H9 (cell line): Measurements from ENCODE around the gene PSMA6. TPM values are rescaled to one million over a fixed set of nuclear protein-coding genes. Genes with fewer than 3 reads are reported as not detected.

Experiments used
- DNase-seq: peaks from one replicate; pipeline ENCODE4 v3.0.0-alpha.2; 2017
- H2AFZ ChIP-seq: one replicate; pipeline ENCODE4 v1.6.1; 2013; ENCODE audit warnings: mild to moderate bottlenecking, low read length, control low read depth, moderate library complexity
- H2AK5ac ChIP-seq: 2 replicates; pipeline ENCODE4 v1.6.1; 2013; ENCODE audit warnings: low read length, control low read depth, mixed read lengths; ENCODE audit not compliant: insufficient read length
- H2BK120ac ChIP-seq: one replicate; pipeline ENCODE4 v1.6.1; 2013; ENCODE audit warnings: low read depth, mild to moderate bottlenecking, low read length, control low read depth, inconsistent platforms; ENCODE audit not compliant: poor library complexity, severe bottlenecking
- H2BK12ac ChIP-seq: 2 replicates; pipeline ENCODE4 v1.6.1; 2013; ENCODE audit warnings: low read length, control low read depth, mixed read lengths, low read depth; ENCODE audit not compliant: insufficient read length
- H2BK15ac ChIP-seq: 2 replicates; pipeline ENCODE4 v1.6.1; 2013; ENCODE audit warnings: low read depth, low read length, control low read depth
- H2BK20ac ChIP-seq: one replicate; pipeline ENCODE4 v1.6.1; 2013; ENCODE audit warnings: low read depth, mild to moderate bottlenecking, low read length, control low read depth, inconsistent platforms; ENCODE audit not compliant: poor library complexity, severe bottlenecking
- H2BK5ac ChIP-seq: 2 replicates; pipeline ENCODE4 v1.6.1; 2013; ENCODE audit warnings: low read length, control low read depth, mixed read lengths; ENCODE audit not compliant: insufficient read length
- H3K14ac ChIP-seq: 2 replicates; pipeline ENCODE4 v1.6.1; 2013; ENCODE audit warnings: low read length, control low read depth; ENCODE audit not compliant: insufficient read depth
- H3K18ac ChIP-seq: 2 replicates; pipeline ENCODE4 v1.6.1; 2013; ENCODE audit warnings: low read depth, mild to moderate bottlenecking, mixed read lengths, low read length, control low read depth; ENCODE audit not compliant: insufficient read length
- H3K23ac ChIP-seq: 2 replicates; pipeline ENCODE4 v1.6.1; 2013; ENCODE audit warnings: low read length, control low read depth, mixed read lengths, low read depth; ENCODE audit not compliant: insufficient read length
- H3K23me2 ChIP-seq: 2 replicates; pipeline ENCODE4 v1.6.1; 2013; ENCODE audit warnings: low read depth, mild to moderate bottlenecking, mixed read lengths, low read length, control low read depth; ENCODE audit not compliant: insufficient read length, poor library complexity, severe bottlenecking
- H3K27ac ChIP-seq: 2 replicates; pipeline ENCODE4 v1.5.1; 2013; ENCODE audit warnings: low read length, control low read depth, mixed read lengths, low read depth; ENCODE audit not compliant: insufficient read length
- H3K27me3 ChIP-seq: 2 replicates; pipeline ENCODE4 v1.6.1; 2013; ENCODE audit warnings: low read length, control low read depth, inconsistent platforms; ENCODE audit not compliant: insufficient read depth
- H3K4ac ChIP-seq: 2 replicates; pipeline ENCODE4 v1.6.1; 2013; ENCODE audit warnings: low read depth, mild to moderate bottlenecking, control low read depth, inconsistent platforms, low read length, moderate library complexity
- H3K4me1 ChIP-seq: 2 replicates; pipeline ENCODE4 v1.6.1; 2013; ENCODE audit warnings: low read length, control low read depth, inconsistent platforms; ENCODE audit not compliant: insufficient read depth
- H3K4me2 ChIP-seq: 2 replicates; pipeline ENCODE4 v1.6.1; 2013; ENCODE audit warnings: low read length, control low read depth, mixed read lengths; ENCODE audit not compliant: insufficient read length, insufficient read depth
- H3K56ac ChIP-seq: 2 replicates; pipeline ENCODE4 v1.6.1; 2013; ENCODE audit warnings: low read depth, mild to moderate bottlenecking, mixed read lengths, low read length, control low read depth; ENCODE audit not compliant: insufficient read length
- H3K79me1 ChIP-seq: 2 replicates; pipeline ENCODE4 v1.6.1; 2013; ENCODE audit warnings: low read depth, mild to moderate bottlenecking, moderate library complexity, low read length, control low read depth, inconsistent platforms; ENCODE audit not compliant: insufficient read depth, poor library complexity, severe bottlenecking
- H3K79me2 ChIP-seq: 2 replicates; pipeline ENCODE4 v1.6.1; 2013; ENCODE audit warnings: low read length, control low read depth, inconsistent platforms; ENCODE audit not compliant: insufficient read depth
- H3K9ac ChIP-seq: 2 replicates; pipeline ENCODE4 v1.6.1; 2013; ENCODE audit warnings: low read length, control low read depth, mixed read lengths; ENCODE audit not compliant: insufficient read length; ENCODE audit errors: extremely low read depth
- H3K9me3 ChIP-seq: one replicate; pipeline ENCODE4 v1.6.1; 2013; ENCODE audit warnings: low read depth, low read length, inconsistent platforms; ENCODE audit not compliant: control insufficient read depth
- H3T11ph ChIP-seq: one replicate; pipeline ENCODE4 v1.6.1; 2013; ENCODE audit warnings: mild to moderate bottlenecking, low read length, control low read depth, inconsistent platforms
- H4K20me1 ChIP-seq: one replicate; pipeline ENCODE4 v1.6.1; 2013; ENCODE audit not compliant: control insufficient read depth, insufficient read length, insufficient read depth
- H4K5ac ChIP-seq: 2 replicates; pipeline ENCODE4 v1.6.1; 2013; ENCODE audit warnings: low read depth, mild to moderate bottlenecking, mixed read lengths, low read length, control low read depth; ENCODE audit not compliant: insufficient read length
- H4K8ac ChIP-seq: replicated peaks from 2 replicates; pipeline ENCODE4 v1.6.1; 2013; ENCODE audit warnings: low read length, control low read depth, mixed read lengths, low read depth; ENCODE audit not compliant: insufficient read length
- H4K91ac ChIP-seq: 2 replicates; pipeline ENCODE4 v1.6.1; 2013; ENCODE audit warnings: low read depth, mild to moderate bottlenecking, moderate library complexity, mixed read lengths, low read length, control low read depth; ENCODE audit not compliant: insufficient read length
- H3K27ac Mint-ChIP-seq, 3 experiments: 2 replicates in 2 of 3; 3 replicates in 1 of 3; pipeline ENCODE4 v1.8.0; 2020 to 2021; ENCODE audit warnings: mixed read lengths in 3 of 3, mild to moderate bottlenecking in 1 of 3, moderate library complexity in 1 of 3
- H3K27me3 Mint-ChIP-seq: 2 replicates; pipeline ENCODE4 v1.8.0; 2021; ENCODE audit warnings: low read depth, mild to moderate bottlenecking, moderate library complexity, mixed read lengths
- H3K36me3 Mint-ChIP-seq, 3 experiments: 2 replicates in 2 of 3; 3 replicates in 1 of 3; pipeline ENCODE4 v1.8.0; 2020 to 2021; ENCODE audit warnings: low read depth in 3 of 3, mixed read lengths in 3 of 3; ENCODE audit not compliant: insufficient read depth in 1 of 3
- H3K4me1 Mint-ChIP-seq, 2 experiments: 2 replicates each; pipeline ENCODE4 v1.8.0; 2020; ENCODE audit warnings: mixed read lengths in 2 of 2
- H3K4me3 Mint-ChIP-seq, 2 experiments: 2 replicates in 1 of 2; 3 replicates in 1 of 2; pipeline ENCODE4 v1.8.0; 2020 to 2021; ENCODE audit warnings: mild to moderate bottlenecking in 2 of 2, mixed read lengths in 2 of 2, moderate library complexity in 1 of 2
- H3K9me3 Mint-ChIP-seq, 2 experiments: 2 replicates in 1 of 2; 3 replicates in 1 of 2; pipeline ENCODE4 v1.8.0; 2020; ENCODE audit warnings: mild to moderate bottlenecking in 2 of 2, mixed read lengths in 2 of 2, moderate library complexity in 1 of 2
- WGBS: extraction: QIAGEN DNeasy Blood & Tissue Kit; methylation state at CpG from one replicate; pipeline ENCODE4 v1.1.7; 2013; ENCODE audit warnings: missing lambda C conversion rate, low lambda C conversion rate, mixed read lengths; ENCODE audit not compliant: insufficient read length; ENCODE audit errors: extremely low coverage; 5-methylcytosine and 5-hydroxymethylcytosine counted together
- total RNA-seq: library from RNA; stranded (reverse); gene quantifications from 2 replicates; pipeline ENCODE4 v1.2.1, GENCODE V29; 2021
- TF ChIP-seq, protein P1 (sequence below): fragments of 200-600 bp; sonication (generic); conservative IDR thresholded peaks from 3 replicates; pipeline ENCODE4 v1.8.0; 2021; ENCODE audit warnings: antibody characterized with exemption, mild to moderate bottlenecking

The PSMA6 gene
- total RNA-seq, 1 experiment from 2014 or later = 255 TPM

- Histone ChIP-seq H3K79me1 (no peaks in the 10 kb centered on the region), H3K23ac (no peak overlapping the region), H3K14ac (no peak overlapping the region), H3K27ac (no peak overlapping the region), H2BK15ac (no peak overlapping the region), H2BK120ac (no peak overlapping the region), H2BK12ac (no peak overlapping the region), H3K79me2 (no peaks in the 10 kb centered on the region), H4K20me1 (no peaks in the 10 kb centered on the region), H3K9ac (no peak overlapping the region), H3T11ph (no peak overlapping the region), H3K23me2 (no peaks in the 10 kb centered on the region), H4K5ac (no peak overlapping the region), H2BK5ac (no peak overlapping the region), H3K56ac (no peak overlapping the region), H3K4me1 (no peaks in the 10 kb centered on the region), H3K18ac (no peak overlapping the region), H4K91ac (no peak overlapping the region), H3K4me2 (no peak overlapping the region), H4K8ac (no peak overlapping the region), H2BK20ac (no peak overlapping the region), H3K4ac (no peak overlapping the region), H2AK5ac (no peak overlapping the region), H3K27me3 (no peaks in the 10 kb centered on the region), H2AFZ (no peak overlapping the region), H3K9me3 (no peaks in the 10 kb centered on the region)
- Mint-ChIP-seq H3K9me3 (no peaks in the 10 kb centered on the region), H3K4me1 (peaks cover 8 to 13% of the 10 kb centered on the region in 2 experiments; a peak in 3 of 4 replicates), H3K27ac (no peak overlapping the region), H3K27me3 (no peaks in the 10 kb centered on the region), H3K4me3 (no peak overlapping the region), H3K36me3 (peaks cover 0 to 5% (median 4%) of the 10 kb centered on the region in 3 experiments; a peak in 4 of 7 replicates)
- WGBS = no CpG with 5 or more reads among the region's 1 CpG
- TF ChIP-seq, protein P1, sequence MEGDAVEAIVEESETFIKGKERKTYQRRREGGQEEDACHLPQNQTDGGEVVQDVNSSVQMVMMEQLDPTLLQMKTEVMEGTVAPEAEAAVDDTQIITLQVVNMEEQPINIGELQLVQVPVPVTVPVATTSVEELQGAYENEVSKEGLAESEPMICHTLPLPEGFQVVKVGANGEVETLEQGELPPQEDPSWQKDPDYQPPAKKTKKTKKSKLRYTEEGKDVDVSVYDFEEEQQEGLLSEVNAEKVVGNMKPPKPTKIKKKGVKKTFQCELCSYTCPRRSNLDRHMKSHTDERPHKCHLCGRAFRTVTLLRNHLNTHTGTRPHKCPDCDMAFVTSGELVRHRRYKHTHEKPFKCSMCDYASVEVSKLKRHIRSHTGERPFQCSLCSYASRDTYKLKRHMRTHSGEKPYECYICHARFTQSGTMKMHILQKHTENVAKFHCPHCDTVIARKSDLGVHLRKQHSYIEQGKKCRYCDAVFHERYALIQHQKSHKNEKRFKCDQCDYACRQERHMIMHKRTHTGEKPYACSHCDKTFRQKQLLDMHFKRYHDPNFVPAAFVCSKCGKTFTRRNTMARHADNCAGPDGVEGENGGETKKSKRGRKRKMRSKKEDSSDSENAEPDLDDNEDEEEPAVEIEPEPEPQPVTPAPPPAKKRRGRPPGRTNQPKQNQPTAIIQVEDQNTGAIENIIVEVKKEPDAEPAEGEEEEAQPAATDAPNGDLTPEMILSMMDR = no peak
- DNase-seq = no peak
Observed at GRCh38 chr14:35281341-35281740, 10.8 kb upstream of the PSMA6 start.
